Body of pancreas (tissue), 4 donors: ENCODE measurements around the gene LYL1. TPM values are rescaled to one million over a fixed set of nuclear protein-coding genes. Genes with fewer than 3 reads are reported as not detected.

Source experiments
- ATAC-seq: fragments of 150-250 bp; one replicate; pipeline ENCODE4 v1.9.1; 2016
- DNase-seq, 4 donors: peaks; one replicate each; pipeline ENCODE4 v3.0.0-alpha.2; 2019
- H3K27ac ChIP-seq, 4 donors: fragments of 200-600 bp; sonication (generic); 1 replicate in 3 of 4; 2 replicates in 1 of 4; pipeline versions ENCODE4 v1.5.1 to v1.6.1; 2016 to 2019; ENCODE audit warnings: mild to moderate bottlenecking in 1 of 4, mixed read lengths in 1 of 4, moderate library complexity in 1 of 4
- H3K27me3 ChIP-seq, 2 donors: fragments of 200-600 bp; sonication (generic); one replicate each; pipeline ENCODE4 v1.6.0; 2016; ENCODE audit warnings: mild to moderate bottlenecking in 1 of 2
- H3K36me3 ChIP-seq, 2 donors: fragments of 200-600 bp; sonication (generic); replicated peaks in 1 of 2; 2 replicates each; pipeline ENCODE4 v1.5.1; 2016; ENCODE audit warnings: low read depth in 2 of 2; ENCODE audit not compliant: insufficient read depth in 1 of 2
- H3K4me1 ChIP-seq: fragments of 200-600 bp; sonication (generic); one replicate; pipeline ENCODE4 v1.6.0; 2016
- H3K4me3 ChIP-seq, 2 donors: fragments of 200-600 bp; sonication (generic); 1 replicate in 1 of 2; 2 replicates in 1 of 2; pipeline ENCODE4 v1.5.1; 2016 to 2019
- H3K9me3 ChIP-seq, 3 donors: fragments of 200-600 bp; sonication (generic); 1 replicate in 2 of 3; 2 replicates in 1 of 3; pipeline ENCODE4 v1.5.1; 2016
- CTCF ChIP-seq, 7 experiments: fragments of 450-650 bp in 4 of 7; fragments of 200-600 bp in 3 of 7; sonication (generic) in 3 of 7; IDR thresholded peaks; one replicate each; pipeline ENCODE4 v1.5.1; 2016 to 2019; ENCODE audit warnings: antibody characterized with exemption in 7 of 7
- POLR2A ChIP-seq, 3 donors: fragments of 450-650 bp; IDR thresholded peaks; one replicate each; pipeline ENCODE4 v1.6.1; 2016; ENCODE audit warnings: antibody characterized with exemption in 3 of 3, mild to moderate bottlenecking in 2 of 3
- WGBS, 2 donors: methylation state at CpG; one replicate each; pipeline ENCODE4 v1.1.5; 2017; 5-methylcytosine and 5-hydroxymethylcytosine counted together
- intact Hi-C: fragments of 100-400 bp; cut with DNase I; formaldehyde crosslinking; loops from one replicate; pipeline ENCODE4 v1.15.1; 2023
- total RNA-seq, 2 donors: library from RNA; depleted of rRNA; stranded (reverse); fragments of >200 nt; gene quantifications; one replicate each; pipeline ENCODE4 v1.1.0, GENCODE V29; 2016

LYL1 gene
- total RNA-seq, 2 donors from 2014 or later: 3.4 to 6.9 TPM

- no peak for ATAC-seq
- intact Hi-C loops: no loop called here
- Histone ChIP-seq H3K27me3 (no peaks in the 10 kb centered on the region), H3K4me1 (peaks cover 5% of the 10 kb centered on the region), H3K4me3 (no peak overlapping the region), H3K27ac (no peak overlapping the region), H3K9me3 (no peaks in the 10 kb centered on the region), H3K36me3 (peaks cover 0 to 13% of the 10 kb centered on the region in 2 donors)
- 69 to 74% methylated on average over 12 of the region's 12 CpGs for WGBS, 2 donors
- no peak for TF ChIP-seq CTCF (IDR thresholded peaks at IDR 0.05)
- no peak for DNase-seq
Measured at GRCh38 chr19:13133241-13133870, 30.7 kb upstream of the LYL1 start.

- no peak for ATAC-seq
- H3K27me3 ChIP-seq: no peaks in the 10 kb centered on the region
- H3K36me3 ChIP-seq: peaks cover 0 to 7% of the 10 kb centered on the region in 2 donors
- H3K4me1 ChIP-seq: peaks cover 9% of the 10 kb centered on the region
- 68 to 76% methylated on average over 7 to 8 of the region's 8 CpGs for WGBS, 2 donors
- no peak overlapping the region for H3K27ac ChIP-seq
- no peak for TF ChIP-seq POLR2A (IDR thresholded peaks at IDR 0.05)
- TF ChIP-seq CTCF (IDR thresholded peaks at IDR 0.05): no peak
- intact Hi-C loops: no loop called here
- no peak for DNase-seq
- H3K4me3 ChIP-seq: no peak overlapping the region
- no peaks in the 10 kb centered on the region for H3K9me3 ChIP-seq
Measured at GRCh38 chr19:13132471-13133180, 30.0 kb upstream of the LYL1 start.

GRCh38 chr19:13130886-13131490 is 28.3 kb upstream of the LYL1 start:
- DNase-seq: no peak
- intact Hi-C loops: no loop called here
- peaks cover 0 to 2% of the 10 kb centered on the region in 2 donors for H3K36me3 ChIP-seq
- no peak overlapping the region for H3K4me3 ChIP-seq
- no peak for TF ChIP-seq CTCF (IDR thresholded peaks at IDR 0.05)
- no peak for TF ChIP-seq POLR2A (IDR thresholded peaks at IDR 0.05)
- no peak overlapping the region for H3K27ac ChIP-seq
- peaks cover 9% of the 10 kb centered on the region for H3K4me1 ChIP-seq
- no peaks in the 10 kb centered on the region for H3K27me3 ChIP-seq
- 65 to 72% methylated on average over 3 of the region's 3 CpGs for WGBS, 2 donors
- ATAC-seq: no peak
- no peaks in the 10 kb centered on the region for H3K9me3 ChIP-seq

- ATAC-seq: no peak
- TF ChIP-seq POLR2A (IDR thresholded peaks at IDR 0.05) (no peak), CTCF (IDR thresholded peaks at IDR 0.05) (no peak)
- Histone ChIP-seq H3K27ac (no peak overlapping the region), H3K4me1 (peaks cover 9% of the 10 kb centered on the region), H3K27me3 (no peaks in the 10 kb centered on the region), H3K9me3 (no peaks in the 10 kb centered on the region), H3K4me3 (no peak overlapping the region), H3K36me3 (no peaks in the 10 kb centered on the region)
- no peak for DNase-seq
- 94% methylated on average over 9 of the region's 9 CpGs; no CpG with 5 or more reads in 1 of the 2 donors for WGBS, 2 donors
- intact Hi-C loops: no loop called here
Measured at GRCh38 chr19:13129384-13129783, 26.7 kb upstream of the LYL1 start.
